ENCODE data around the gene RAB3GAP1.
"Not testable (repeated sequence)": the region's sequence is repeated elsewhere in the genome, so short reads cannot be mapped to it uniquely, and the experiment has no call there.

The RAB3GAP1 gene

DNA sequence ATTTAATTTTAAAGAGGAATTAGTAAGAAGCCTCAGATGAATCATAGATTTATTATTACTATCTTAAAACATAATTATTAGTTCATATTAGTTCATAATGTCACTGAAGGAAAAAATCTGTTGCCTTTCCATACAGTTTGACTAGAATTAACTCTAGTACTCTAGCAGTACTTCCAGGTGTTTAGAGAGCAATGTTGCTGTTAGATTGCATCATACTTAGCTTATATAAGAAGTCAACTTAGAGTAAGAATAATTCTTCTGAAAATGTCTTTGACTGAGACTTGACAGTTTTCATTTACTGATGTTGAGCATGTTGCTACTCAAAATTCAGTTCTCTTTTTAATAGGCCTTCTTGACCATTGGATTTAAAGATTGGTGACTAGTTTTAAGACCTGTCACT lies 4.7 kb downstream of the RAB3GAP1 start:
- peak; percentile 82 for FAIRE-seq

DNA sequence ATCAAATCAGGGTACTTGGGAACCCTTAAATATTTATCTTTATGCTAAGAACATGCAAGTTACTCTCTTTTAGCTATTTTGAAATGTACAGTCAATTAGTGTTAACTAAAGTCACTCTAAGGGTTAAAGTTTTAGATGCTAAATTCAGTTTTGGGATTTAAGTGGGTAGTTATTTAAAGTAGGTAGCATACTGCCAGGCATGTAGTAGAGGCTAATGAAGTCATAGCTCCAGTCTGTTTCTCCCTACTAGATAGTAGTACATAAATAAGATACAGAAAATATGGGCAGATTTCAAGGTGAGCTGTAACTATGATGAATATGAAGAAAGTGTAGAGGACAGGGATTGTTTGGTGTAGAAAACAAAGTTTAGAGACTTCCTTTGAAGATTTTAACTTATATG lies 7.5 kb downstream of the RAB3GAP1 start:
- FAIRE-seq = no peak

DNA sequence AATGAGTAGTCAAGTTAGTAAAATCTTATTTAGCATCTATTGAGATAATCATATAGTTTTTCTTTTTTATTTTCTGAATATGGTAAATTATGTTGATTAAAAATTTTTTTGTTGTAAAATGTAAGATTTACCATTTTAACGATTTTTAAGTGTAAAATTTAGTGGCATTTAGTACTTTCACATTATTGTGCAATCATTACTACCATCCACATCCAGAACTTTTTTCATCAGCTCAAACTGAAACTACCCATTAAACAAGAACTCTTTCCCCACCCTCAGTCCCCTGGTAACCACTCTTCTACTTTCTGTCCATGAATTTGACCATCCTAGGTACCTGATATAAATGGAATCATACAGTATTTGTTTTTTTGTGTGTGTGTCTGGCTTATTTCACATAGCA lies 11.1 kb downstream of the RAB3GAP1 start:
- FAIRE-seq = peak; percentile 36

GRCh38 chr2:135064149-135064548 lies 12.1 kb downstream of the RAB3GAP1 start:
- FAIRE-seq = peak; percentile 41

DNA sequence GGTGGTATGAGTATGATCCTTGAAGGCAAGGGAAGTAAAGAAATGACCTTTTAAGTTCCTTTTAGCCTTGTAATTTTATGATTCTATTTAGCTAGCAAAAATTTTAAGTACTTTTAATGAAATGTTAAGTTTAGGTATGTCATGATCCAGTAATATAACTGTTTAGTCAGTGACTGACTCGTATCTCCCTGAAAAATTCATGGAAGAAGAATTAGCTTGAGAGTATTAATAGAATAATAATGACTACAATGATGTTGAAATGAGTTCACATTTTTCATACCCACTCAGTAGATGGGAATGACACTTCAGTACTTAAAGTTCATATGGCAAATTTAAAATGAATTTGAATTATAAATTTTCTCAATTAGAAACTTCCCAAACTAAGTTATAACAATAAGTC lies 14.6 kb downstream of the RAB3GAP1 start:
- FAIRE-seq = no peak

GRCh38 chr2:135072125-135072997 lies 20.3 kb downstream of the RAB3GAP1 start:
- no peak for FAIRE-seq

DNA sequence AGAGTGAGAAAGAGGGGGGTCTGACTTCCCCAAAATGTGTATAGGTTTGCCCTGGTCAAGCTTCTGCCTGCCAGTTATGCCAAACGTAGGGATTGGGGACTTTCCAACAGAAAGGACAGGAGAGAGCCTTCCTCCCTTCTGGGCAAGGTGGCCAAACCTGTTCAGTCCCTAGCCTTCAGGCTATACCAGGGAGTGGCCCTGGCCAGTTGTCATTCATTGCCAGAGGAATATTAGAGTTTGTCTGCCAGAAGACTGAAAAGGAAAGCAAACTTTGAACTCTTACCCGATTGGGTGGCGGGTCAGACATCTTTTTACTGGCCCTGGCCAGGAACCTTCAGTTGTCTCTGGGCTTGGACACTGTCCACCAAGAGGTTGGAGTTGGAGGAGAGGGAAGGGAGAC lies 22.1 kb downstream of the RAB3GAP1 start:
- FAIRE-seq = no peak

- no peak for FAIRE-seq
These were observed 24.5 kb downstream of the RAB3GAP1 start for GRCh38 chr2:135076556-135076955.

GRCh38 chr2:135078417-135078816 lies 26.3 kb downstream of the RAB3GAP1 start:
- no peak for FAIRE-seq

GRCh38 chr2:135086222-135086621 lies 34.1 kb downstream of the RAB3GAP1 start:
- no peak for FAIRE-seq

DNA sequence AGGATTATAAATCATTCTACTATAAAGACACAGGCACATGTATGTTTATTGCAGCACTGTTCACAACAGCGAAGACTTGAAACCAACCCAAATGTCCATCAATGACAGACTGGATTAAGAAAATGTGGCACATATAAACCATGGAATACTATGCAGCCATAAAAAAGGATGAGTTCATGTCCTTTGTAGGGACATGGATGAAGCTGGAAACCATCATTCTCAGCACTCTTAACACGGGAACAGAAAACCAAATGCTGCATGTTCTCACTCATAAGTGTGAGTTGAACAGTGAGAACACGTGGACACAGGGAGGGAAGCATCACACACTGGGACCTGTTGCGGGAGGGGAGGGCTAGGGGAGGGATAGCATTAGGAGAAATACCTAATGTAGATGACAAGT lies 37.5 kb downstream of the RAB3GAP1 start:
- not testable (repeated sequence) for FAIRE-seq

DNA sequence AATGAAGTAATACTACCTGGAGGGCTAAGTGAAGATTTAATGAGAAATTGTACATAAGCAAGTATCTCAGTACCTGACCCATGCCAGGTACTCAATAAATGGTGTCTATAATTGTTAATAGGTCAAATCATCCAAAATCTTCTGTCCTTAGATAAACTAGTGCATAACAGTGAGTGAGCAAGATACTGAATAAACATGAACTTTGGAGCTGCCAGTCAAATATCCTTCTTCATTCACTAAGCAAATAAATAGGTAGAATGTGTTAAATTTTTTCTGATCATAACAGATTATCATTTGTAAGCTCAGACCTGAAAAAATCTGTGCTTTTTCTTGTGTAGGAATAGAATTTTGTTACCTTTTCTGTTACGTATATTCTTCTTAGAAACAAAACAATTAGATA lies 39.6 kb downstream of the RAB3GAP1 start:
- peak; percentile 33 for FAIRE-seq

- peak; percentile 74 for FAIRE-seq
These were observed 41.1 kb downstream of the RAB3GAP1 start for GRCh38 chr2:135093193-135093592.

DNA sequence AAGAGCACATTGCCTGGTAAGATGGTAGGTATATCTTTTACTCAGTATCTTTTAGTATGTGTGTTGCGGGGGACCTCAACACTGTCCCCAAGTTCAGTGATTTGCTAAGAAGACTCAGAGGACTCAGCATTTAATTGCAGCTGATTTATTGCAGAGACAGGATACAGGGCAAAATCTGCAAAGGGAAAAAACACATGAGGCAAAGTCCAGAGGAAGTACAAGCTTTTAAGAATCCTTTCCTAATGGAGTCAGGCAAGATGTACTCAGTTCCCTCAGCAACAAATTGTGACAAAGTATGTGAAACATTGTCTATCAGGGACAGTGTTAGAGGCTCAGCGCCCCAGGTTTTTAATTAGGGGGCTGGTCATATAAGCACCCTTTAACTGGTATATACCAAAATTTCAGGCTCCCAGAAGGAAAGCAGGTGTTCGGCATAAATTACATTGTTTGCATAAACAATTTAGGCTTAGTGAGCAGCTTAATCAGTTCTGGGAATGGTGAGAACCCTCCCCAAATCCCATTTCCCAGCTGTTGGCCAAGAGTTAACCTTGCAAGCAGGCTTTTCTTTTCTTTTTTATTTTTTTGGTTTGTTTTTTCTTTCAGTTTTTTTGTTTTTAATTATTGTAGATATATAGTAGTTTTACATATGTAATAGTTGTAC lies 41.7 kb downstream of the RAB3GAP1 start:
- peak; percentile 88 for FAIRE-seq

GRCh38 chr2:135094508-135094907 lies 42.4 kb downstream of the RAB3GAP1 start:
- FAIRE-seq = no peak

GRCh38 chr2:135095591-135095990 lies 43.5 kb downstream of the RAB3GAP1 start:
- FAIRE-seq = no peak

DNA sequence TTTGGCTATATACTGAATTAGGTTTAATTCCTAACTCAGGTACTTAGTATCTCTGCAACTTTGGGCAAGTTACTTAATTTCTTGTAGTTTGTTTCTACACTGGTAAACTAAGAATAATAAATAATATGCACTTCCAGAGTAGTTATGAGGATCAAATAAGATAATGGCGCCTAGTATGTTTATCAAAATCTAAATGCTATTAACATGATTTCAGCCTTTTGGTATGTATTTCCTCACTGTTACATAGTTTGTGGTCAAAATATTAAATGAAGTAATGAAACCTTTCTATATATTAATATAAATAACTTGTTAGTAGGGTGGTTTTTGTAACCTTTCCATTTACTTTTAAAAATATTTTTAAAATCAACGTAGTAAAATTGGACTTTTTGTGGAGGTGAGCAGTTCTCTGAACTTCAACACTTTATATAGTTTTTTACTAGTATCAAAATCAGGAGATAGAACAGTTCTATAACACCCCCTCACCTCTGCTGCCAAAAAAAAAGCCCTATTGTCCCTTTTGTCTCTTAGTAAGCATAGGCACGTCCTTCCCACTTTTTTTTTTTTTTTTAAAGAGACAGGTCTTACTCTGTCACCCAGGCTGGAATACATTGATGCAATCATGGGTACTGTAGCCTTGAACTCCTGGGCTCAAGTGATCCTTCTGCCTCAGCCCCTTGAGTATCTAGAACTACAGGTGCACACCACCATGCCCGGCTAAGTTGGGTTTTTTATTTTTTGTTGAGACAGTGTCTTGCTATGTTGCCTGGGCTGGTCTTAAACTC lies 44.8 kb downstream of the RAB3GAP1 start:
- FAIRE-seq = peak; percentile 68

DNA sequence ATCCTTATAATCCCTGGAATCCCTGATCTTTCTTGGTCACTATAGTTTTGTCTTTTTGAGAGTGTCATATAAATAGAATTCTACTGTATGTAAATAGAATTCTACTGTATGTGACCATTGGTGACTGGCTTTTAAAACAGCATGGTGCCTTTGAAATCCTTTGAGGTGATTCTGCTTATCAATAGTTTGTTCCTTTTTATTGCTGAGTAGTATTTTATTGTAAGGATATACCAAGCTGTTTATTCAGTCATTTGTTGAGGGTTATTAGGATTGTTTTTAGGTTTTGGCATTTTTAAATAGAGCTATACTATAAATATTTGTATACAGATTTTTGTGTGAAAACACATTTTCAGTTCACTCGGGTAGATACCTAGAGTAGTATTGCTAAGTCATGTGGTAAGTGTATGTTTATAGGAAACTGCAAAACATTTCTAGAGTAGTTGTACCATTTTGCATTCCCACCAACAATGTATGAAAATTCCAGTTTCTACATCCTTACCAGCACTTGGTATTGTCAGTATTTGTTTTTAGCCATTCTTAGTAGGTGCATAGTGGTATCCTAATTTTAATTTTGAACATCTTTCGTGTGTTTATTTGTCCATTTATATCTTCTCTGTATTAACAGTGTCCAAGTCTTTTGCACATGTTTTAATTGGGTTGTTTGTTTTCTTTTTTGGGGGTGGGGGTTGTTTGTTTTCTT lies 45.6 kb downstream of the RAB3GAP1 start:
- peak; percentile 45 for FAIRE-seq

GRCh38 chr2:135099802-135100483 lies 47.9 kb downstream of the RAB3GAP1 start:
- FAIRE-seq = no peak

- no peak for FAIRE-seq
These were observed 51.8 kb downstream of the RAB3GAP1 start for GRCh38 chr2:135103843-135104242.

DNA sequence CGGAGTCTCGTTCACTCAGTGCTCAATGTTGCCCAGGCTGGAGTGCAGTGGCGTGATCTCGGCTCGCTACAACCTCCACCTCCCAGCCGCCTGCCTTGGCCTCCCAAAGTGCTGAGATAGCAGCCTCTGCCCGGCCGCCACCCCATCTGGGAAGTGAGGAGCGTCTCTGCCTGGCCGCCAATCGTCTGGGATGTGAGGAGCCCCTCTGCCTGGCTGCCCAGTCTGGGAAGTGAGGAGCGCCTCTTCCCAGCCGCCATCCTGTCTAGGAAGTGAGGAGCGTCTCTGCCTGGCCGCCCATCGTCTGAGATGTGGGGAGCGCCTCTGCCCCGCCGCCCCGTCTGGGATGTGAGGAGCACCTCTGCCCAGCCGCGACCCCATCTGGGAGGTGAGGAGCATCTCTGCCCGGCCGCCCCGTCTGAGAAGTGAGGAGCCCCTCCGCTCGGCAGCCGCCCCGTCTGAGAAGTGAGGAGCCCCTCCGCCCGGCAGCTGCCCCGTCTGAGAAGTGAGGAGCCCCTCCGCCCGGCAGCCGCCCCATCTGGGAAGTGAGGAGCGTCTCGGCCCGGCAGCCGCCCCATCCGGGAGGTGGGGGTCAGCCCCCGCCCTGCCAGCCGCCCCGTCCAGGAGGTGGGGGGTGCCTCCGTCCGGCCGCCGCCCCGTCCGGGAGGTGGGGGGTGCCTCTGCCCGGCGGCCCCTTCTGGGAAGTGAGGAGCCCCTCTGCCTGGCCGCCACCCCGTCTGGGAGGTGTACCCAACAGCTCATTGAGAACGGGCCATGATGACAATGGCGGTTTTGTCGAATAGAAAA lies 53.6 kb downstream of the RAB3GAP1 start:
- not testable (repeated sequence) for FAIRE-seq

Data from islet of Langerhans (tissue), 1 donor.